Dermis microvascular lymphatic vessel endothelial cell (primary cell): ENCODE data around the gene MAPK12. TPM values are rescaled to one million over a fixed set of nuclear protein-coding genes. Genes with fewer than 3 reads are reported as not detected.
A peak's percentile ranks its signal among the peaks of the same experiment; 100 is the strongest.

Experiments
- DNase-seq, 2 donors: peaks; one replicate each; pipeline versions ENCODE4 v3.0.0 to v3.0.0-alpha.2; 2010; ENCODE audit warnings: low read depth in 2 of 2
- total RNA-seq: library from RNA; depleted of rRNA; stranded (reverse); fragments of >200 nt; gene quantifications from 2 replicates; pipeline ENCODE4 v1.2.1, GENCODE V29; 2014

The MAPK12 gene
- total RNA-seq, 1 donor from 2014 or later: 40.6 TPM

GRCh38 chr22:50268655-50269113, 7.2 kb upstream of the MAPK12 start:
- DNase-seq: peak in 1 of 2 donors; percentile 36

DNA sequence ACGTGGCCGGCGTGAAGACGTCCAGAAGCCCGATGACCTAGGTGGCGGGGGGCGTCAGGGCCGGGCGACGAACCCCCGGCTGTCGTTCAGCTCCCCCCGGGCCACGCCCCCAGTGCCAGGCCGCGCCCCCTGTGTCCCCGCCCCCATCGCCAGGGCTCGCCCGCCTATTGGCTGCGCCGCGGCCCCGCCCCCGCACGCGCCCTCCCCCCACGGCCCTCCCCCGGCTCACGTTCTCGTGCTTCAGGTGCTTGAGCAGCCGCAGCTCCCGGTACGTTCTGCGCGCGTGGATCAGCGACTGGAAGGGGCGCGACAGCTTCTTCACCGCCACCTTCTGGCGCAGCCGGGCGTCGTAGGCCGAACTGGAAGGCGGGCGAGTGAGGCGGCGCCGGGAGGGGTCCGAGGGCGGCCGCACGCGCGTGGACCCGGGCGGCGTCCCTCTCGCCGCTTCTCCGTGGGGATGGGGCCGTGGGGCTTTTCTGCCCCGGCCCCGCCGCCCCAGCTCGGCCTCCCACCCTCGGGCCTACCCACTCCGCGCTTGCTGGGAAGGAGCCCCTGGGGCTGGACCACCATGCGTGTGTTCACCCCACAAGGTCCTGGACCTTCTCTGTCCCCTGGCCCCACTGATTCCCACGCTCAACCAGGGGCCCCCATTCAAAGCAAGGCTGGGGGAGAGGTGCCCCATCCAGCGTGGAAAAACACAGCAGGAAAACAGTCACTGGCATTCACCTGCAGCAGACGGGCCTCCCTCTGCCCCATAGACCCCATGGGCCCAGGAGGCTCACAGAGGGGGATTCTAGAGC, 6.3 kb upstream of the MAPK12 start:
- peak in 1 of 2 donors; percentile 55 for DNase-seq

GRCh38 chr22:50266994-50267393, 5.5 kb upstream of the MAPK12 start:
- DNase-seq: no peak

DNA sequence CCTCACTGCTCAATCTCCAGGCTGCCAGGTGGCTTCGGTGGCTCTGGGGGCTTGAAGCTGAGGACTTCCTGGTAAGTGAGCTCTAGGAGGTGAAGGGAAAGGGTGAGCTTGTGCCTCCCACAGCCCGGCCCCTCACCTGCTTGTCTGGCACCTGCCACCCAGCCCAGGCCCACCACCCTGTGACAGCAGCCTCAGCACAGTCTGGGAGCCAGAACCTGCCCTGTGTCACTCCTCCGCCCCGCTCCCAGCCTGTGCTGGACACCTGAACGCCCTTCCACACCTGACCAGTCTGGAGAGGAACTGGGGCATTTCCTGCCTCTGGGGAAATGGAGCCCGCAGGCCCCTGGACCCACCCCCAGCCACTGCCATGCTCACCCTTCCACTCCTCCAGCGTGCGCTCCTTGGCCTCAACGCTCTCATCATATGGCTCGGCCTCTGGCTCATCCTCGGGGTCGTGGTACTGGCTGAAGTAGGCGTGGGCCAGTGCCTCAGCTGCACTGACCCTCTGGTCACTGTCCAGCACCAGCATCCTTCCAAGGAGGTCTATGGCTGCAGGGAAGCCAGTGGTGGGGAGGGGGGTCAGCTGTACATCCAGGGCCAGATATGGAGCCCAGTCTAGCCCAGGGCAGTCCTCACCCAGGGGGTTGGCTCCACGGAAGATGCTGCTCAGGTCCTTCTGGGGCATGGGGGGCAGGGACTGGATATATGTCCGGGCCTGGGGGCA, 3.6 kb upstream of the MAPK12 start:
- no peak for DNase-seq

- no peak for DNase-seq
Measured at GRCh38 chr22:50264104-50264745, 2.7 kb upstream of the MAPK12 start.

- no peak for DNase-seq
Measured at GRCh38 chr22:50262973-50263617, 1.6 kb upstream of the MAPK12 start.

- no peak for DNase-seq
Measured at GRCh38 chr22:50262460-50262911, 1.0 kb upstream of the MAPK12 start.

DNA sequence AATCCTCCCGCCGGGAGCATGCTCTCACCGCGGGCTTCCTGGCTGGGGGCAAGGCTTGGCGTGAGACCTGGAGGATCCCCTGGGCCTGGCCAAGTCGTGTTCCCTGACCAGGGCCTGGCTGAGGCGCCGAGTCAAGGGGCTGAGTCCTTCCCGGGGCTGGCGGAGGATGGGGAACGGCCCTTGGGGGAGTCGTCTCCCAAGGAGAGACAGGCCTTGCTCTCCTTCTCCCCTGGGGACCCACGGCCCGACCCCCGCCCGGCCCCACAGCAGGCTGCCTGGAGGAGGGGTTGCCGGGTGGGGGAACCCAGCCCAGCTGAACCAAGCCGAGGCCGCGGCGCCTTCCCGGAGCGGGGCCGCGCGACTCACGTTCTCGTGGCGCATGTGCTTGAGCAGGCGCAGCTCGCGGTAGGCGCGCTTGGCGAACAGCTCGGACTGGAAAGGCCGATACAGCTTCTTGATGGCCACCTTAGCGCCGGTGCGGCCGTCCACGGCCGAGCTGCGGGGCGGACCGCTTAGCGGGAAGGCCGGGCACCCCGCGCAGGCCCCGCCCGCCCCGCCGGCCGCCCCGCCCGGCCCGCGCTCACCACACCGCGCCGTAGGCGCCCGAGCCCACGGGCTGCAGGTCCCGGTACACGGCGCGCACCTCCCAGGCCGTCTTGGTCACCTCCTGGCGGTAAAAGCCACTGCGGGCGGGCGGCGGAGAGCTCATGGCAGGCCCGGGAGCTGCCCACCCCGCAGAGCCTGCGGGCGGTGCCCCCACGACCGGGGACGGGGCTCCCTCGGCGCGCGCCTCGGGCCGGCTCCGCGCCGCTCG, 475 bp downstream of the MAPK12 start:
- peak in 1 of 2 donors; percentile 69 for DNase-seq

GRCh38 chr22:50260434-50260800, 1.1 kb downstream of the MAPK12 start:
- no peak for DNase-seq

DNA sequence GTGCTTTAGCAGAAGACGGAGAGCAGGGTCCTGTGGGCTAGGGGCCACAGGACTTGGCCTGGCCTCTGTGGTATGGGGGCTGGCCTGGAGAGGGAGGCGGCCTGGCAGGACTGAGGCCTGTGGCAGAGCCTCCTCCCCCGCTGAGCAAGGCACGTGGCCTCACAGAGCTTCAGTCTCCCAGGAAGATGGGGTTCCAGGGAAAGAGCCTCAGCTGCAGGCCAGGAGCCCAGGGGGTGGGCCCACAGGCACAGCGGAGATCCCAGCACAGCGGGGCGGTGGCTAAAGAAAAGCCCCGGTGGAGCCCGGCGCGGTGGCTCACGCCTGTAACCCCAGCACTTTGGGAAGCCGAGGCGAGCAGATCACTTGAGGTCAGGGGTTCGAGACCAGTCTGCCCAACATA, 2.2 kb downstream of the MAPK12 start:
- DNase-seq: no peak

DNA sequence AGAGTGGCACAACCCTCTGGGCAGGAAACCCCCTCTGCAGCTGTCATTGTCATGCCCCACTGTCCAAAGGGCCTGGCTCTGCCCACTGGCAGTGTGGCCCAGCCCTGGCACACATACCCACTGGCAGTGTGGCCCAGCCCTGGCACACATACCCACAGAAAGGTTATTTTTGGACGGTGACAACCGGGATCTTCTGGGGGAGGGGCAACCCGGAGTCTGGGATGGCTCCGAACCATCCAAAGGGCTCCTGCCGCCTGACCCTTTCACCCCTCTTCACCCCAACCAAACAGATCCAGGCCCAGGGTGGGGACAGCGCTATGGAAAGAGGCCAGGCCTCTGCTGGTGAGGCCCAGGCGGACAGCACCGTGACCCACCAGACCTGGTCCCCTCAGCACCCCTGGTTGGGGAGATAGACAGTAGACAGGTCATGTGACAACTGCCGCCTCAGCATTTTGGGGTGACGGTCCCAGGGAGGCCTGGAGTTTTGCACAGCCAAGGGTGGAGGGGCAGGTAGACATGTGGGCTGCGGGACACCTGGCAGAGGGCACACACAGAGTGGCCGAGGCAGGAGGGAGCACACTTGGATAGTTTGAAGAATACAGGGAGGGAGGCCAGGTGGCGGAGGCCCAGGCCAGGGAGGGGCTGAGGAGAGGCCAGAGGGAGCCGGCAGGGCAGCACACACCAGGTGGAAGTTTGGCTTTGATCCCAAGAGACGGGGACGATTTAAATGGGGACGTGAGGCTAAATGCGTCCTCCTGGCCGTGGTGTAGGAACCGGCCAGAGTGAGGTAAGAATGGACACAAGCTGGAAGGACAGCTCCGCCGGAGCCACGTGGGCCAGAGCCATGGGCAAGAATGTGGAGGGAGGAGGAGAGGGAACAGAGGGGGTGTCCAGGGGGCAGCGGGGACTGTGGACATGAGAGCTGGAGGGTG, 2.9 kb downstream of the MAPK12 start:
- no peak for DNase-seq

- DNase-seq: no peak
Measured at GRCh38 chr22:50257451-50258360, 3.8 kb downstream of the MAPK12 start.

GRCh38 chr22:50257041-50257440, 4.4 kb downstream of the MAPK12 start:
- DNase-seq: no peak

- DNase-seq: no peak
Measured at GRCh38 chr22:50256258-50256862, 5.1 kb downstream of the MAPK12 start.

DNA sequence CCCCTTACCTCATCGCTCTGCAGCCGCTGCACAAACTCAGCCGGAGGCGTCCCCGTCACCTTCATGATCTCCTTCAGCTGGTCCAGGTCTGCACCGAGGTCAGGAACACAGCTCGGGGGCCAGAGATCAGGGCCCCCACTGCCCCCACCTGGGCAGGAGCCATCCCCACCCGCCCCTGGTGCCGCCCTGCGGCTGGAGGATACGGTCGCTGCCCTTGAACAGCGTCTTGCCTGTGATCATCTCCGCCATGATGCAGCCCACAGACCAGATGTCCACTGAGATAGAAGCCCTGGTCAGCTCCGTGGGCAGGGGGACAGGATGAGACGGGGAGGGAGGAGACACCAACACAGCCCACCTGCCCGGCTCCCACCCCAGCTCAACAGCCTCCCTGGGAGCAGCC, 5.9 kb downstream of the MAPK12 start:
- DNase-seq: no peak

GRCh38 chr22:50255099-50255498, 6.4 kb downstream of the MAPK12 start:
- DNase-seq: no peak

DNA sequence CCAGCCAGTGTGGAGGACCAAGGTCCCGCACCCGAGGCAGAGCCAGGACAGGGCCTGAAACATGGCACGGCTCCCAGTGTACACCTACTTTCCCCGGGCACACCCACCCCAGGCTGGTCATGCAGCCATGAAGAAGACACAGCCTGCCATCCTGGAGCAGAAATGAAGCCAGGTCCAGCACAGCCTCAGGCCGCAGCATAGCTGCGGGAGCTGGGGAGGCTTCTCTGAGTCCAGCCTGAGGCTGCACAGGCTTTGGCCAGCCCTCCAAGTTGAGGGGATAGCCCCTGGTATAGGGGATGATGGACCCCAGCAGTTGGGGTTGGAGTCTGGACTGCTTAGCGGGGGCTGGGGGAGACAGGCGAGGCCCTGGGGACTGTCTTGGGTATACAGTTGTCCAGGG, 7.5 kb downstream of the MAPK12 start:
- no peak for DNase-seq
